Tibial nerve (tissue), 3 donors: Measurements from ENCODE around the gene STARD13.

Experiments used
- POLR2A ChIP-seq, 2 donors: fragments of 450-650 bp; IDR thresholded peaks; one replicate each; pipeline ENCODE4 v1.6.1; 2017; ENCODE audit warnings: antibody characterized with exemption in 2 of 2, mild to moderate bottlenecking in 2 of 2, moderate library complexity in 2 of 2
- TF ChIP-seq, protein P1 (sequence below), 5 experiments: fragments of 200-600 bp in 3 of 5; fragments of 450-650 bp in 2 of 5; sonication (generic) in 3 of 5; IDR thresholded peaks; one replicate each; pipeline ENCODE4 v1.5.1; 2016 to 2019; ENCODE audit warnings: antibody characterized with exemption in 5 of 5, mild to moderate bottlenecking in 3 of 5, moderate library complexity in 2 of 5

DNA sequence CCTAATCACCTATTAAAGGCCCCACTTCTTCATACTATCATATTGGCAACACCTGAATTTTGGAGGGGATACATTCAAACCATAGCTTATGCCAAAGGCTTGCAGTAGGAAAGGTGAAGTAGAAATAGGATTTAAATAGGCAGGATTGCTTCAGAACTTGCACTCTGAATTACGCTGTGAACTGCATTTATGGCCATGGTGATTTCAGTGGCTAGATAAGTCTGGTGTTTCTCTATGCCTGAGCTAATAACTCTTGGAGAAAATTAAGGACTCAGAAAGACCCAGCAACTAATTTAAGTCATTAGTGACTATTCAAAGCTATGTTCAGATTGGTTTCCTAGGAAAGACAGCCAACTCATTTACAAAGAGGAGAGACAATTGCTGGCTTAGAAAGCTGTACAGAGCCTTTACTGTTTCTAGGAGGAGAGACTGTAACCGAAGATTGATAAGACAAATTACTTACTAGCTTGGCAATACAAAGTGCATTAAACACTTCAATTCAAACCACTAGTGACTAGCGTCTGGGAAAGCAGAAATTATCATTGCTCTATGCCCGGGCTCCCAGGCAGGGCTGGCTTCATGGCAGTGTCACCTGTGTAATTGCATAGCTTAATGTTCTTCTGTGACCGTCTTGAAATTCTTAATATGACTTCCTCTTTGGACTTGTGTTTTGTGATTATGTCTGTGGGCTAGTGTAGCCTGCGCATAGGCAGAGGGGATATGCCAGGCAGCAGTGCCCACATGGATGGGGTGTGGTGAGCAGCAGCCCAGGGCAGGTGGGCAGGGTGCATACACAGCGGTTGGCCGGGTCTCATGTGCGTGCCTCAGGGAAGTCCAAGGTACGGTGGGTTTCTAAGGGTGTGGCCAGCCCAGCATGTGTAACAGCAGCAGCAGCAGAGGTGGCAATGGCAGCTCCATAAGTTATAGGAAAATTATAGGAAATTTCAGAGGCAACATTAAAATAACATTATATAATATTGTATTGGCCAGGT lies 209.3 kb downstream of the STARD13 start:
- TF ChIP-seq, protein P1, sequence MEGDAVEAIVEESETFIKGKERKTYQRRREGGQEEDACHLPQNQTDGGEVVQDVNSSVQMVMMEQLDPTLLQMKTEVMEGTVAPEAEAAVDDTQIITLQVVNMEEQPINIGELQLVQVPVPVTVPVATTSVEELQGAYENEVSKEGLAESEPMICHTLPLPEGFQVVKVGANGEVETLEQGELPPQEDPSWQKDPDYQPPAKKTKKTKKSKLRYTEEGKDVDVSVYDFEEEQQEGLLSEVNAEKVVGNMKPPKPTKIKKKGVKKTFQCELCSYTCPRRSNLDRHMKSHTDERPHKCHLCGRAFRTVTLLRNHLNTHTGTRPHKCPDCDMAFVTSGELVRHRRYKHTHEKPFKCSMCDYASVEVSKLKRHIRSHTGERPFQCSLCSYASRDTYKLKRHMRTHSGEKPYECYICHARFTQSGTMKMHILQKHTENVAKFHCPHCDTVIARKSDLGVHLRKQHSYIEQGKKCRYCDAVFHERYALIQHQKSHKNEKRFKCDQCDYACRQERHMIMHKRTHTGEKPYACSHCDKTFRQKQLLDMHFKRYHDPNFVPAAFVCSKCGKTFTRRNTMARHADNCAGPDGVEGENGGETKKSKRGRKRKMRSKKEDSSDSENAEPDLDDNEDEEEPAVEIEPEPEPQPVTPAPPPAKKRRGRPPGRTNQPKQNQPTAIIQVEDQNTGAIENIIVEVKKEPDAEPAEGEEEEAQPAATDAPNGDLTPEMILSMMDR (IDR thresholded peaks at IDR 0.05) = no peak
- TF ChIP-seq POLR2A (IDR thresholded peaks at IDR 0.05) = no peak
